Brain pericyte (primary cell): ENCODE measurements around the gene GPBP1L1.
"Not testable (repeated sequence)": the region's sequence is repeated elsewhere in the genome, so short reads cannot be mapped to it uniquely, and the experiment has no call there.

Experiments
- DNase-seq: peaks from one replicate; pipeline ENCODE4 v3.0.0-alpha.2; 2012; ENCODE audit warnings: low read depth, low spot score

Gene GPBP1L1, protein sequence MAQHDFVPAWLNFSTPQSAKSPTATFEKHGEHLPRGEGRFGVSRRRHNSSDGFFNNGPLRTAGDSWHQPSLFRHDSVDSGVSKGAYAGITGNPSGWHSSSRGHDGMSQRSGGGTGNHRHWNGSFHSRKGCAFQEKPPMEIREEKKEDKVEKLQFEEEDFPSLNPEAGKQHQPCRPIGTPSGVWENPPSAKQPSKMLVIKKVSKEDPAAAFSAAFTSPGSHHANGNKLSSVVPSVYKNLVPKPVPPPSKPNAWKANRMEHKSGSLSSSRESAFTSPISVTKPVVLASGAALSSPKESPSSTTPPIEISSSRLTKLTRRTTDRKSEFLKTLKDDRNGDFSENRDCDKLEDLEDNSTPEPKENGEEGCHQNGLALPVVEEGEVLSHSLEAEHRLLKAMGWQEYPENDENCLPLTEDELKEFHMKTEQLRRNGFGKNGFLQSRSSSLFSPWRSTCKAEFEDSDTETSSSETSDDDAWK

GRCh38 chr1:45686288-45687013 is at the start of gene GPBP1L1:
TSS of gene GPBP1L1 (minus strand) at chr1:45686533. CDS start at chr1:45659087, 27,446 bp downstream.
- peak; percentile 93 for DNase-seq

DNA sequence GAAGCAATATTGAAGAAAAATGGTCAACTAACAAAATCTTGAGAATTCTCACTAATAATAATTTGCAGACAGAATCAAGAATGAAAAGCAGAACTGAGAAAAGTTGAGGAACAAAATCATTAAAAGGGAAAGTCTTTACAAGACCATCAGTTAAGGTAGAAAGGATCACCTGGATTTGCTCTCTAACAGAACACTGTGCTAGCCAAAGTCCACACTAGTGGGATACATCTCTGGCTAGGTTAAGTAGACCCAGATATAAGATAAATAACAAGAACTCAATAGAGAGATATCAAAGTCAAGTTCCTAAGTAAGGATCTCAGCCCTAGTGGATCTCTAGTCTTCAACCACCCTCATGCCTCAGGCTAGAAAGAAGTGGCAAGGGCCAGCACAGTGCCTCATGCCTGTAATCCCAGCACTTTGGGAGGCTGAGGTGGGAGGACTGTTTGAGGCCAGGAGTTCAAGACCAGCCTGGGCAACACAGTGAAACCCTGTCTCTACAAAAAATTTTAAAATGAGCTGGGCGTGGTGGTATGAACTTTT is 44.5 kb upstream of the GPBP1L1 start:
- DNase-seq: no peak

DNA sequence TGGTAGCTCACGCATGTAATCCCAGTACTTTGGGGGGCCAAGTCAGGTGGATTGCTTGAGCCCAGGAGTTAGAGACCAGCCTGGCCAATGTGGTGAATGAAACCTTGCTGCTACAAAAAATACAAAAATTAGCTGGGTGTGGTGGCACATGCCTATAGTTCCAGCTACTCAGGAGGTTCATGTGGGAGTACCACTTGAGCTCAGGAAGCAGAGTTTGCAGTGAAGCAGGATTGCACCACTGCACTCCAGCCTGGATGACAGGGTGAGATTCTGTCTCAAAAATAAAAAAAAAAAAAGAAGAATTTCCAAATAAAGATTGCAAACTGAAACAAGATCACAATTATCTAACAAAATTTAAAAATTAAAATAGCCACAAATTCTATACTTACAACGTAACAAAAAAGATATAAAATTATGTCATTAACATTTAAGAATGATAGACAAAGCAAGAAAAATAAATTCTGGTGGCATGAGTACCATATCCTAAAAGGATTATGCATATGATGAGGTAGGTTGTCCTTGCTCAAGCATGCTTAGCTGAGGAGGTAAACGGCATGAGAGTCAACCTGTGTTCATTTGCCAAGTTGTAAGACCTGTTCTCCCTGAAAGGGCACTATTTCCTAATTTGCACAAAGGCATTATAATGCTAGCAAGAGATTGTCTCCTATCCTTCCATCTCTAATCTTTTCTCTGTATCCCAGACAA is 43.9 kb upstream of the GPBP1L1 start:
- DNase-seq: no peak

GRCh38 chr1:45726007-45726406 is 39.7 kb upstream of the GPBP1L1 start:
- not testable (repeated sequence) for DNase-seq

GRCh38 chr1:45723248-45723930 is 37.1 kb upstream of the GPBP1L1 start:
- DNase-seq: no peak

- DNase-seq: no peak
Observed at GRCh38 chr1:45722809-45723208, 36.5 kb upstream of the GPBP1L1 start.

- DNase-seq: no peak
Observed at GRCh38 chr1:45721207-45721606, 34.9 kb upstream of the GPBP1L1 start.

DNA sequence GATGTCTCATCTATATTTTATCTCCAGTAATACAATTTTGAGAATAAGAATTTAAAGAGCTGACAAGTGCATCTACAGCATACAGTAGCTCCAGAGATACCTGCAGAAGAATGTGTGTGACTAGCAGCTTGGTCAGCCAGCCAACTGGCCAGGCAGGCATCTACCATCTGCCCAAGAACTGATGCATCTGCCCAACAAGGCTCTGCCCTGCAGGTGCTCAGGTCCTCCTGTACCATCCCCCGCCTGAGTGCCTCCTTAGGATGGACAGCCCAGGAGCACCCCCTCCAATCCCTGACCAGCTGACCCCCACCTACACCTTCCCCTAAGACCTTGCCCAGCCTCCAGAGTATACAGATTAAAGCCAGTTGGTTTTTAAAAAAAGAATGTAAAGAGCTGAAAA is 32.0 kb upstream of the GPBP1L1 start:
- no peak for DNase-seq

DNA sequence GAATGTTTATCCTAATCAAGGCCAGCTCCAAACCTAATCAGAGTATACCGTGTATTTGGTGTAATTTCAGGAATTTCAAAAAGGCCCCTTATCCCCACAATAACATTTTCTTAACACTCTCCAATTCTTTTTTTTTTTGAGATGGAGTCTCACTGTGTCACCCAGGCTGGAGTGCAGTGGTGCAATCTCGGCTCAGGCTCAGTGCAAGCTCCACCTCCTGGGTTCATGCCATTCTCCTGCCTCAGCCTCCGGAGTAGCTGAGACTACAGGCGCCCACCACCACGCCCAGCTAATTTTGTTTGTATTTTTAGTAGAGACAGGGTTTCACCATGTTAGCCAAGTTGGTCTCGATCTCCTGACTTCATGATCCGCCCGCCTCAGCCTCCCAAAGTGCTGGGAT is 31.1 kb upstream of the GPBP1L1 start:
- DNase-seq: not testable (repeated sequence)

DNA sequence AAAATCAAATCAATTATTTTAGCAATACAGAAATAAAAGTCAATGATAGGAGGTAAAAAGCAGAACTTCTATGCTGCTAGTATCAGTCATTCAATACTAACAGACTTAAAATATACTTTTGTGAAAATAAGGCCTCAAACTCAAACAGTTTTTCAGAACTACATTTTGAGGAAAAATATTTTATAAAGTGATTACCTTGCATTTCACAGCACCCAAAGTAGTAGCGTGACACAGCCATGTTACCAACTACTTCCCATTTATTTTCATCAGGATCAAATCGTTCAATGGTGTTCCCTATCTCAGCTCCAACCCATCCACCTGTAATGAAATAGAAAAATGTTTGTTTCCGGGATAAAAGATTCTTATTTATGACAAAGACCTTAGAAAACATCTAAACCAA is 30.4 kb upstream of the GPBP1L1 start:
- no peak for DNase-seq

DNA sequence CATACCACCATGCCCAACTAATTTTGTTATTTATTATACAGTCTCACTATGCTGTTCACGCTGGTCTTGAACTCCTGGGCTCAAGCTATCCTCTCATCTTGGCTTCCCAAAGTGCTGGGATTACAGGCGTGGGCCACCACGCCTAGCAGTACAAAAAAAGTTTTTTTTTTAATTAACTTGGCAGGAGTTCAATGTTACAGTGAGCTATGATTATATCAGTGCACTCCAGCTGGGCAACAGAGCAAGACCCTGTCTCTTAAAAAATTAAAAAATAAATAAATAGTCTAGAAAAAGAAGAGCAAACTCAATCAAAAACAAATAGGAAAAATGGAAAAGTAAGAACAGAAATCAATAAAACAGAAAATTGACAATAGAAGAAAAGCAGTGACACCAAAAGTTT is 27.4 kb upstream of the GPBP1L1 start:
- DNase-seq: no peak

- DNase-seq: no peak
Observed at GRCh38 chr1:45704637-45705036, 18.3 kb upstream of the GPBP1L1 start.

- DNase-seq: no peak
Observed at GRCh38 chr1:45694823-45695222, 8.5 kb upstream of the GPBP1L1 start.

DNA sequence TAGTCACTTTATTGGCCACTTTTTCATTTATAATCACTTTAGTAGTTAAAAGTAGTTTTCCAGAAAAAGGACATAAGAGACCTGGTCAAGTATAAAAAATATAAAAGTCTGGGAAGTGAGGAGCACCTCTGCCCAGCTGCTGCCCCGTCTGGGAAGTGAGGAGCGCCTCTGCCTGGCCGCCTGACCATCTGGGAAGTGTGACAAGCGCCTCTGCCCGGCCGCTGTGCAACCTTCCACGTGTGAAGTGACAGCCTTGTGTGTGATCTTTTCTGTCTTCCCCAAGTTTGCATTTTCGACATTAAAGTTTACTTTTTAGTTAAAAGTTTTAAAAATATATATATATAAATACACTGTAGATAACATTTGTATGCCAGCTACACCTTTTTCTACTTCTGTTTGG is 7.5 kb upstream of the GPBP1L1 start:
- DNase-seq: not testable (repeated sequence)

GRCh38 chr1:45687754-45688740 is 1.7 kb upstream of the GPBP1L1 start, which contains the start of gene TMEM69:
TSS of gene TMEM69 (plus strand) at chr1:45688181. CDS start at chr1:45691069, 2,888 bp downstream.
- DNase-seq: peak; percentile 57

DNA sequence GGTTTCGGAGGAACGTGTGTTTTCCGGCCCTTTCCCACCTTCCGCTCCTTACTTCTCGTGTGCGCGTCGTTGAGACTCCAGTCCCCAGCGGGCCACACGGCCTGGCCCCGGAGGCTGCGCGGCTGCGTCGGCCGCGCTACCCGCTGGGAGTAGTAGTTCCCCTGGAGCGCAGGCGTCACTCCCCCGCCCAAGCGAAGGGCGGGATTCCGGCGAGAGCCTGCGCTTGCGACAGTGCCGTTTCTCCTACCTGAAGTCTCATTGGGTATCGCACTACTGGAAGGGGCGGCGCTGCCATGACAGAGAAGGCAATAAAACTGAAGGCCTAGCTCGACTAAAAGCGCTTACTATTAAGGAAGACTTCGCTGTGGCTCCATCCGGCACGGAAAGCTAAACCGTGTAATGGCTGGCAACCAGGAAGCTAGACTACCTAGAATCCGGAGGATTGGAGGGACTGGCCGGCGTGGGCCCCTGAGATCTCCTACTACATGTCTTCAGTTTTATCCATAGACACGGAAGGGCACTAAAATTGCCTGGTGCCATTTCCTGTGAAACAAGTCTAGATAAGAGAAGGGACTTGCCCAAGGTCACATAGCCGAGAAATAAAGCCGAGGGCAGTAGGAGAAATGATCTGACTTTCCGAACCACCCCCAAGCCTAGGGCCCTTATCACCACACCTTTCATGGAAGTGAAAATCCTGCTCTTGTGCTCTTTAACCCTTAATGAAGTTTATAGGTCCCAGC is 851 bp upstream of the GPBP1L1 start:
- DNase-seq: peak; percentile 97

DNA sequence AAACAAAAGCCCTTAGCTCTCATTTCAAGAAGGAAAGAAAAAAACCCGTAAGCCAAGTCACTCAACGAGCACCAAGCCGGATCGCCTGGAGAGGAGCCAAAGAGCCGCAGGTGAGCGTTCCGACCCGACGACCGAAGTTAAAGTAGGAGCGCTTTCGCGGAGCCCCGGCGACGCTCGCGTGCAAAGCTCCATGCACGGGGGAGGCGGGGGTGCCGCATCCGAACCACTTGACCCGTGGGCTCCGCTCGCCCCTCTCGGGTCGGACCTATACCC is 382 bp downstream of the GPBP1L1 start:
- DNase-seq: no peak

DNA sequence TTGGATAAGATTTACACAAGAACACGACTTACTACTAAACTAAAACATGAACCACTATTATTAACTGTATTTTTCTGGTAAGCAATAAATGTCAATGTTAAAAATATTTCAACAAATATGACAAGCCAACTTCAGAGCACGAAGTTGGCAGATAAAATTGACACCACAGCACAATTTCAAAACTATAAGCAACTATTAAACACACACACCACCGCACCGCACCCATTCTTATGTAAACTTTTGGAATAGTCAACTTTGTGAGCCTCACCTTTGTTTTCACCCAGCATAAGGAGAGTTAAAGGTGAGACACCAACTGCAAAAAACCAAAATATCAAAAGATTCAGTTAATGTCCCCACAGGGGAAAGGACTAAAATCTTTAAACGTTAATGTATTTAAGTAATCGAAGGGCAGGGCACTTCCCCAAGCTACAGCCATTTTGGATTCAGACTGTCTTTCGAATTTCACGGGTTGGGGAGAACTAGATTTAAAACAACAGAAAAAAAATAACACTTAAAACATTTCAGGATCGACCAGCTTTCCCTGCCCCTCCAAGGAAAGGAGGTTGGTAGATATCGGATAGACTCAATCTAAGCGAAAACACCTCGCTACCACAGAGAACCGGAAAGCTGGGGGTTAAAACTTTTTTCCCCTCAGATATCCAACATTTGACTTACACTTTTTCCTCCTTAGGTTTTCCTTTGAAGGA is 872 bp downstream of the GPBP1L1 start:
- no peak for DNase-seq

- no peak for DNase-seq
Observed at GRCh38 chr1:45684402-45684801, 1.9 kb downstream of the GPBP1L1 start.
